Erythroblast (primary cell): Measurements from ENCODE around the gene C1orf87.

Source experiments
- GATA1 ChIP-seq: IDR thresholded peaks from 2 replicates; pipeline ENCODE4 v1.6.1; 2011; ENCODE audit warnings: low read depth, mild to moderate bottlenecking, control low read depth, low read length, moderate library complexity
- POLR2A ChIP-seq: IDR thresholded peaks from 2 replicates; pipeline ENCODE4 v1.6.1; 2011; ENCODE audit warnings: mild to moderate bottlenecking, low read length

GRCh38 chr1:60087681-60088080 lies 14.1 kb upstream of the C1orf87 start:
- no peak for TF ChIP-seq POLR2A
- no peak for TF ChIP-seq GATA1
